ENCODE measurements around the gene SLC6A1.

DNA sequence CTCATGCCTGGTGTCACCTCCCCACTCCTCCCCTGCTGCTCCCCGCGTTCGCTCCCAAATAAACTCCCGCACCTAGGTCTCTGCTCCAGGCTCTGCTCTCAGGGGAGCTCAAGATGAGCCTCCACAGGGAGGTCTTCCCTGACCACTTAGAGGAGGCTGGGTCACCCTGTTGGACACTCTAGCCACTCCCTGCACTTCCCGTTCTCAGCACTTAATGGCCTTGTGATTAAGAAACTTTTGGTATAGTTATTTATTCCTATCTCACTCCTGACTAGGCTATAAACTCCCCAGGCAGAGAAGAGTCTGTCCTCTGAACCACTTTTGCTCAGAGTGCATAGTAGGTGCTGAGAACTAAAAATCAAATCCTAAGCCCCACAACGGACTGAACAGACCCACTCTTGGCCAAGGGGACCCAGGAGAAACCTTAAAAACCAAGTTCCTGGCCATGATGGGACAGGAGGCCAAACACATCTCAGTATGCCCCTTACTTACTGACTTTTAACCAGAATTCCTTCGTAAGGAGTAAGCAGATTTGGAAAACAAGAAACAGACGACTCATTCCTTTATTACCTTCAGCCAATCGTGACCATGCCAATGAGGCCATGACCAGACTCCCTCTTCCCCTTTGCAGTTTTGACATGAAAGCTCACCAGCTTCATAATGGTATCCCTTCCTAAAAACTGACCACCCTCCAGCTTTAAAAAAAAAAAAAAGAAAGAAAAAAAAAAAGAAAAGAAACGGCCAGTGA lies 92.7 kb downstream of the SLC6A1 start:
- TF ChIP-seq POLR2A (IDR thresholded peaks at IDR 0.05; ENCODE audit: low read depth, low read length) (no peak), POU2F2 (IDR thresholded peaks at IDR 0.05; ENCODE audit: low read depth, low read length) (no peak), TAF1 (IDR thresholded peaks at IDR 0.05; ENCODE audit: low read depth, low read length) (no peak), POLR2AphosphoS5 (IDR thresholded peaks at IDR 0.05; ENCODE audit: low read depth, low read length) (no peak)
